HFF-Myc (cell line): ENCODE measurements around the gene CSKMT.

ENCODE experiments used
- DNase-seq: peaks from one replicate; pipeline ENCODE4 v3.0.0-alpha.2; 2011; ENCODE audit warnings: low read depth; ENCODE audit errors: extremely low read depth
- H3K4me3 ChIP-seq: replicated peaks from 2 replicates; pipeline ENCODE4 v1.5.1; 2011; ENCODE audit warnings: low read depth, mild to moderate bottlenecking, control low read depth, low read length
- CTCF ChIP-seq: IDR thresholded peaks from 2 replicates; pipeline ENCODE4 v1.5.1; 2012; ENCODE audit warnings: mild to moderate bottlenecking, low read depth, low read length, control low read depth; ENCODE audit errors: missing control alignments

Gene CSKMT

GRCh38 chr11:62627713-62628112 is 37.4 kb upstream of the CSKMT start:
- no peak for DNase-seq
- H3K4me3 ChIP-seq = no peak overlapping the region
- TF ChIP-seq CTCF = no peak

- TF ChIP-seq CTCF = no peak
- DNase-seq = no peak
- no peak overlapping the region for H3K4me3 ChIP-seq
Measured at GRCh38 chr11:62632492-62632891, 32.6 kb upstream of the CSKMT start.

- TF ChIP-seq CTCF = no peak
- no peak overlapping the region for H3K4me3 ChIP-seq
- DNase-seq = no peak
Measured at GRCh38 chr11:62644220-62644619, 20.9 kb upstream of the CSKMT start.

GRCh38 chr11:62645671-62645945 is 19.5 kb upstream of the CSKMT start:
- peak overlapping the region; percentile 96 for H3K4me3 ChIP-seq
- TF ChIP-seq CTCF = no peak
- DNase-seq = no peak

- TF ChIP-seq CTCF = no peak
- peak within 1 kb of the TSS; percentile 96 for H3K4me3 ChIP-seq
- peak; percentile 91 for DNase-seq
Measured at GRCh38 chr11:62645946-62646824, 18.9 kb upstream of the CSKMT start, which contains the start of gene GANAB. Gene GANAB, minus strand, starts transcription at chr11:62646613. Its CDS starts 14 bp downstream, at chr11:62646599.

GRCh38 chr11:62646825-62647608 is 18.1 kb upstream of the CSKMT start:
- H3K4me3 ChIP-seq = peak overlapping the region; percentile 96
- DNase-seq = no peak

More at GRCh38 chr11:62646825-62647608, 18.1 kb upstream of the CSKMT start:
- no peak for TF ChIP-seq CTCF
